MM.1S (cell line): ENCODE data around the gene DAB2IP.

Experiments
- EZH2 ChIP-seq: fragments of 300-600 bp; sonication (generic); optimal IDR thresholded peaks from 2 replicates; pipeline ENCODE3; 2017; ENCODE audit warnings: low read depth, mild to moderate bottlenecking, antibody characterized with exemption, low read length, mixed read lengths
- TF ChIP-seq, protein P1 (sequence below): fragments of 300-600 bp; sonication (generic); IDR thresholded peaks from 2 replicates; pipeline ENCODE4 v1.5.1; 2016; ENCODE audit warnings: antibody characterized with exemption, low read length, mixed read lengths

- TF ChIP-seq, protein P1, sequence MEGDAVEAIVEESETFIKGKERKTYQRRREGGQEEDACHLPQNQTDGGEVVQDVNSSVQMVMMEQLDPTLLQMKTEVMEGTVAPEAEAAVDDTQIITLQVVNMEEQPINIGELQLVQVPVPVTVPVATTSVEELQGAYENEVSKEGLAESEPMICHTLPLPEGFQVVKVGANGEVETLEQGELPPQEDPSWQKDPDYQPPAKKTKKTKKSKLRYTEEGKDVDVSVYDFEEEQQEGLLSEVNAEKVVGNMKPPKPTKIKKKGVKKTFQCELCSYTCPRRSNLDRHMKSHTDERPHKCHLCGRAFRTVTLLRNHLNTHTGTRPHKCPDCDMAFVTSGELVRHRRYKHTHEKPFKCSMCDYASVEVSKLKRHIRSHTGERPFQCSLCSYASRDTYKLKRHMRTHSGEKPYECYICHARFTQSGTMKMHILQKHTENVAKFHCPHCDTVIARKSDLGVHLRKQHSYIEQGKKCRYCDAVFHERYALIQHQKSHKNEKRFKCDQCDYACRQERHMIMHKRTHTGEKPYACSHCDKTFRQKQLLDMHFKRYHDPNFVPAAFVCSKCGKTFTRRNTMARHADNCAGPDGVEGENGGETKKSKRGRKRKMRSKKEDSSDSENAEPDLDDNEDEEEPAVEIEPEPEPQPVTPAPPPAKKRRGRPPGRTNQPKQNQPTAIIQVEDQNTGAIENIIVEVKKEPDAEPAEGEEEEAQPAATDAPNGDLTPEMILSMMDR: no peak
- no peak for TF ChIP-seq EZH2
Measured at GRCh38 chr9:121748727-121749423, 97.4 kb downstream of the DAB2IP start.
